ENCODE results near the gene ST3GAL3.

DNA sequence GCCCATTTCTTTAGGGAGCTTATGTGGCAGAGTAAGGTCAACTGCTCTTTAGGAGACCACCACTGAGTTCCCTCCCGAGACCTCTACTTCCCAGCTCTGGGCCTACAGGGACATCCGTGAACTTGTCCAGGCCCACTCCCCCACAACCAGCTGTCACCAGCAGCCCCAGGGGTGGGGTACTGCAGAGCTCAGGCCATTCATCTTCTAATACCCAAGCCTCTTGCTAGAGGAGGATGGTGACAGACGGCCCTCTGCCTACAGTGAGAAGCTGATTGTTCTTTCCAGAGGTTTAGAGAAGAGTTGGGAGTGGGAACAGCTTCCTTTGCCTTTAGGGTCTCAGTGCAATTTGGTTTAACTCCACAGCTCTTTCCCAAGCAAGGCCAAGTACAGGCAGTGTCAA lies 193.1 kb downstream of the ST3GAL3 start:
- TF ChIP-seq, protein P1, sequence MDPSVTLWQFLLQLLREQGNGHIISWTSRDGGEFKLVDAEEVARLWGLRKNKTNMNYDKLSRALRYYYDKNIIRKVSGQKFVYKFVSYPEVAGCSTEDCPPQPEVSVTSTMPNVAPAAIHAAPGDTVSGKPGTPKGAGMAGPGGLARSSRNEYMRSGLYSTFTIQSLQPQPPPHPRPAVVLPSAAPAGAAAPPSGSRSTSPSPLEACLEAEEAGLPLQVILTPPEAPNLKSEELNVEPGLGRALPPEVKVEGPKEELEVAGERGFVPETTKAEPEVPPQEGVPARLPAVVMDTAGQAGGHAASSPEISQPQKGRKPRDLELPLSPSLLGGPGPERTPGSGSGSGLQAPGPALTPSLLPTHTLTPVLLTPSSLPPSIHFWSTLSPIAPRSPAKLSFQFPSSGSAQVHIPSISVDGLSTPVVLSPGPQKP (IDR thresholded peaks at IDR 0.05; ENCODE audit: low read depth, low read length) = no peak
- TF ChIP-seq PAX5 (IDR thresholded peaks at IDR 0.05; ENCODE audit: borderline replicate concordance, low read depth, low read length) = no peak
- TF ChIP-seq MTA3 (IDR thresholded peaks at IDR 0.05; ENCODE audit: borderline replicate concordance, low read length) = no peak
- TF ChIP-seq EZH2 (IDR thresholded peaks at IDR 0.05; ENCODE audit: borderline replicate concordance, control insufficient read depth, low read depth, low read length) = no peak
- TF ChIP-seq RAD21 (IDR thresholded peaks at IDR 0.05; ENCODE audit: insufficient read depth, low read depth, low read length) = no peak
- TF ChIP-seq HDGF (IDR thresholded peaks at IDR 0.05) = no peak
- no peak for TF ChIP-seq SRF (IDR thresholded peaks at IDR 0.05; ENCODE audit: low read depth in 2 of 2, low read length in 2 of 2)
- TF ChIP-seq, protein P2, sequence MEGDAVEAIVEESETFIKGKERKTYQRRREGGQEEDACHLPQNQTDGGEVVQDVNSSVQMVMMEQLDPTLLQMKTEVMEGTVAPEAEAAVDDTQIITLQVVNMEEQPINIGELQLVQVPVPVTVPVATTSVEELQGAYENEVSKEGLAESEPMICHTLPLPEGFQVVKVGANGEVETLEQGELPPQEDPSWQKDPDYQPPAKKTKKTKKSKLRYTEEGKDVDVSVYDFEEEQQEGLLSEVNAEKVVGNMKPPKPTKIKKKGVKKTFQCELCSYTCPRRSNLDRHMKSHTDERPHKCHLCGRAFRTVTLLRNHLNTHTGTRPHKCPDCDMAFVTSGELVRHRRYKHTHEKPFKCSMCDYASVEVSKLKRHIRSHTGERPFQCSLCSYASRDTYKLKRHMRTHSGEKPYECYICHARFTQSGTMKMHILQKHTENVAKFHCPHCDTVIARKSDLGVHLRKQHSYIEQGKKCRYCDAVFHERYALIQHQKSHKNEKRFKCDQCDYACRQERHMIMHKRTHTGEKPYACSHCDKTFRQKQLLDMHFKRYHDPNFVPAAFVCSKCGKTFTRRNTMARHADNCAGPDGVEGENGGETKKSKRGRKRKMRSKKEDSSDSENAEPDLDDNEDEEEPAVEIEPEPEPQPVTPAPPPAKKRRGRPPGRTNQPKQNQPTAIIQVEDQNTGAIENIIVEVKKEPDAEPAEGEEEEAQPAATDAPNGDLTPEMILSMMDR (IDR thresholded peaks at IDR 0.05 in 2 of 3, conservative IDR thresholded peaks at IDR 0.05 in 1 of 3; ENCODE audit: control insufficient read depth in 2 of 3, extremely low read depth in 1 of 3, insufficient read depth in 1 of 3, low read depth in 3 of 3, low read length in 3 of 3) = no peak
- TF ChIP-seq CHD2 (IDR thresholded peaks at IDR 0.05; ENCODE audit: borderline replicate concordance, low read depth, low read length) = no peak
- no peak for TF ChIP-seq YY1 (IDR thresholded peaks at IDR 0.05; ENCODE audit: low read depth, low read length)
- TF ChIP-seq, protein P3, sequence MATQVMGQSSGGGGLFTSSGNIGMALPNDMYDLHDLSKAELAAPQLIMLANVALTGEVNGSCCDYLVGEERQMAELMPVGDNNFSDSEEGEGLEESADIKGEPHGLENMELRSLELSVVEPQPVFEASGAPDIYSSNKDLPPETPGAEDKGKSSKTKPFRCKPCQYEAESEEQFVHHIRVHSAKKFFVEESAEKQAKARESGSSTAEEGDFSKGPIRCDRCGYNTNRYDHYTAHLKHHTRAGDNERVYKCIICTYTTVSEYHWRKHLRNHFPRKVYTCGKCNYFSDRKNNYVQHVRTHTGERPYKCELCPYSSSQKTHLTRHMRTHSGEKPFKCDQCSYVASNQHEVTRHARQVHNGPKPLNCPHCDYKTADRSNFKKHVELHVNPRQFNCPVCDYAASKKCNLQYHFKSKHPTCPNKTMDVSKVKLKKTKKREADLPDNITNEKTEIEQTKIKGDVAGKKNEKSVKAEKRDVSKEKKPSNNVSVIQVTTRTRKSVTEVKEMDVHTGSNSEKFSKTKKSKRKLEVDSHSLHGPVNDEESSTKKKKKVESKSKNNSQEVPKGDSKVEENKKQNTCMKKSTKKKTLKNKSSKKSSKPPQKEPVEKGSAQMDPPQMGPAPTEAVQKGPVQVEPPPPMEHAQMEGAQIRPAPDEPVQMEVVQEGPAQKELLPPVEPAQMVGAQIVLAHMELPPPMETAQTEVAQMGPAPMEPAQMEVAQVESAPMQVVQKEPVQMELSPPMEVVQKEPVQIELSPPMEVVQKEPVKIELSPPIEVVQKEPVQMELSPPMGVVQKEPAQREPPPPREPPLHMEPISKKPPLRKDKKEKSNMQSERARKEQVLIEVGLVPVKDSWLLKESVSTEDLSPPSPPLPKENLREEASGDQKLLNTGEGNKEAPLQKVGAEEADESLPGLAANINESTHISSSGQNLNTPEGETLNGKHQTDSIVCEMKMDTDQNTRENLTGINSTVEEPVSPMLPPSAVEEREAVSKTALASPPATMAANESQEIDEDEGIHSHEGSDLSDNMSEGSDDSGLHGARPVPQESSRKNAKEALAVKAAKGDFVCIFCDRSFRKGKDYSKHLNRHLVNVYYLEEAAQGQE (IDR thresholded peaks at IDR 0.05; ENCODE audit: low read depth, low read length) = no peak
- no peak for TF ChIP-seq MYC (IDR thresholded peaks at IDR 0.05; ENCODE audit: insufficient read depth, insufficient read length, insufficient replicate concordance, low read length, severe bottlenecking)
- TF ChIP-seq TCF7 (IDR thresholded peaks at IDR 0.05; ENCODE audit: borderline replicate concordance) = no peak

Measured in GM12878 (cell line).